Calu3 (cell line): ENCODE results near the gene DDOST. TPM values are rescaled to one million over a fixed set of nuclear protein-coding genes. Genes with fewer than 3 reads are reported as not detected.

ENCODE experiments used
- BruUV-seq: library from RNA; stranded (reverse); fragments of 400-500 nt; replicated peaks from 2 replicates; lab custom pipeline; 2021; lab: Mats Ljungman, UMichigan
- CTCF ChIA-PET: fragments of 300-600 bp; sonication (Branson Sonifier 250); formaldehyde crosslinking; loops from one replicate; lab custom pipeline; 2022; ENCODE audit warnings: antibody characterized with exemption; lab: Charles Lee
- DNase-seq: peaks from one replicate; pipeline ENCODE4 v3.0.0; 2022
- H3K27ac Mint-ChIP-seq: one replicate; pipeline ENCODE4 v1.8.0; 2022; ENCODE audit warnings: mixed read lengths; ENCODE audit not compliant: unreplicated experiment
- H3K27me3 Mint-ChIP-seq: one replicate; pipeline ENCODE4 v1.8.0; 2022; ENCODE audit warnings: mixed read lengths; ENCODE audit not compliant: unreplicated experiment
- H3K36me3 Mint-ChIP-seq: one replicate; pipeline ENCODE4 v1.8.0; 2022; ENCODE audit warnings: mild to moderate bottlenecking, moderate library complexity, mixed read lengths; ENCODE audit not compliant: insufficient read depth, unreplicated experiment
- H3K4me1 Mint-ChIP-seq: one replicate; pipeline ENCODE4 v1.8.0; 2022; ENCODE audit warnings: mild to moderate bottlenecking, low read depth, mixed read lengths; ENCODE audit not compliant: unreplicated experiment
- H3K4me3 Mint-ChIP-seq: one replicate; pipeline ENCODE4 v1.8.0; 2022; ENCODE audit warnings: mild to moderate bottlenecking, low read depth, moderate library complexity, mixed read lengths; ENCODE audit not compliant: unreplicated experiment
- H3K9me3 Mint-ChIP-seq: one replicate; pipeline ENCODE4 v1.8.0; 2022; ENCODE audit warnings: low read depth, mixed read lengths; ENCODE audit not compliant: unreplicated experiment
- CTCF ChIP-seq: fragments of 200-600 bp; IDR thresholded peaks from one replicate; pipeline ENCODE4 v1.8.0; 2022; ENCODE audit warnings: antibody characterized with exemption; ENCODE audit not compliant: unreplicated experiment
- intact Hi-C: fragments of 100-400 bp; cut with micrococcal nuclease; formaldehyde crosslinking; loops from one replicate; pipeline ENCODE4 v1.10.0; 2022; ENCODE audit not compliant: unreplicated experiment
- total RNA-seq: library from RNA; stranded (reverse); gene quantifications from 2 replicates; pipeline ENCODE4 v1.2.3, GENCODE V29; 2022

DDOST gene
- total RNA-seq, 1 experiment from 2014 or later = 266 TPM

GRCh38 chr1:20660847-20661206 is 342 bp downstream of the DDOST start:
- Mint-ChIP-seq H3K27me3 (no peaks in the 10 kb centered on the region), H3K4me3 (peak overlapping the region; percentile 89), H3K9me3 (no peaks in the 10 kb centered on the region), H3K36me3 (peaks cover 47% of the 10 kb centered on the region), H3K27ac (peak overlapping the region; percentile 66), H3K4me1 (peaks cover 22% of the 10 kb centered on the region)
- no peak for TF ChIP-seq CTCF
- intact Hi-C loops = no loop called here
- no TSS peak for BruUV-seq
- CTCF ChIA-PET = interaction anchor here (0.6 kb wide), 1 partner anchor 1296 kb away, joined by 3 read pairs; no protein-coding TSS in a partner anchor
- no peak for DNase-seq

GRCh38 chr1:20660363-20660762 is 806 bp downstream of the DDOST start:
- Mint-ChIP-seq H3K27me3 (no peaks in the 10 kb centered on the region), H3K4me3 (peak overlapping the region; percentile 89), H3K4me1 (peaks cover 22% of the 10 kb centered on the region), H3K9me3 (no peaks in the 10 kb centered on the region), H3K27ac (peak overlapping the region; percentile 66), H3K36me3 (peaks cover 52% of the 10 kb centered on the region)
- BruUV-seq = no TSS peak
- DNase-seq = no peak
- CTCF ChIA-PET = interaction anchor here (0.6 kb wide), 1 partner anchor 1295 kb away, joined by 3 read pairs; no protein-coding TSS in a partner anchor
- intact Hi-C loops = no loop called here
- no peak for TF ChIP-seq CTCF

DNA sequence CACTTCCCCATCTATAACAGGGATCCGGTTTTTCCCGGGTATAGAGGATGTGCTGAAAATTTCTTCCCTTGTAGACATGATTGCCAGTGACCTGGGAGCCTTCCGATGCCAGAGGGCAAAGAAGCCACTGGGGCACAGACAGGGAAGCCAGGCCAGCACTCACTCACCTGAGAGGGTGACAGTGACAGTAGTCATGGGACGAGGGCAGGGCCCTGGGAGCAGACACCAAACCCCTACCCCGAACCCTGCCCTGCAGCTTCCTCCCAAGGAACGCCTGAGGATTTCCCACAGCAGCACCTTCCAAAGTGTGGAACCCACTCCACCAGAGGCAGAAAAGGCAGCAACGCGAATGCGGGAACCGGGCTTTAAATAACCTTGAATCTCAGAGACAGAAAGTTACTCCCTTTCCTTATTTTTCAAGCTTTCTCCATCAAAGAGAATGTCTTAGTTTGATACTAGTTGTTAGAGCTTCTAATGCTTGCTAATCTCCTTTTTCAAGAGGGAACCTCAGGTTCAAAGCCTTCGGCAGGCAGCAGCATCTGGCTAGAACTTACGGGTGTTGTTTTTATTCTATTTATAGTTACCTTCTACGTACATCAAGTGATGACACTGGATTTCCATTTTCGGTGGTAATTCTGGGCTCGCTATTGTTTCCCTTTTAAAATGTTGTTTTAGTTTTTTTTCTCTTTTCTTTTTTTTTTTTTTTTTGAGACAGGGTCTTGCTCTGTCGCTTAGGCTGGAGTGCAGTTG is 2.8 kb downstream of the DDOST start:
- intact Hi-C loops = no loop called here
- Mint-ChIP-seq H3K36me3 (peaks cover 64% of the 10 kb centered on the region), H3K4me3 (no peak overlapping the region), H3K27ac (no peak overlapping the region), H3K4me1 (peaks cover 22% of the 10 kb centered on the region), H3K27me3 (no peaks in the 10 kb centered on the region), H3K9me3 (no peaks in the 10 kb centered on the region)
- CTCF ChIA-PET = no interaction called here
- TF ChIP-seq CTCF = no peak
- DNase-seq = no peak
- BruUV-seq = no TSS peak

- BruUV-seq = no TSS peak
- no peak overlapping the region for H3K27ac Mint-ChIP-seq
- H3K9me3 Mint-ChIP-seq = no peaks in the 10 kb centered on the region
- no peak for DNase-seq
- no peak for TF ChIP-seq CTCF
- H3K4me1 Mint-ChIP-seq = peaks cover 14% of the 10 kb centered on the region
- H3K4me3 Mint-ChIP-seq = no peak overlapping the region
- intact Hi-C loops = no loop called here
- H3K36me3 Mint-ChIP-seq = peaks cover 62% of the 10 kb centered on the region
- CTCF ChIA-PET = no interaction called here
- H3K27me3 Mint-ChIP-seq = no peaks in the 10 kb centered on the region
Measured at GRCh38 chr1:20657024-20657423, 4.1 kb downstream of the DDOST start.
